GM21423 (cell line): ENCODE results near the gene DDRGK1.
"Not testable (repeated sequence)": the region's sequence is repeated elsewhere in the genome, so short reads cannot be mapped to it uniquely, and the experiment has no call there.

Source experiments
- ATAC-seq: cut with Tn5 transposase; IDR thresholded peaks from one replicate; pipeline ENCODE4 v1.9.1; 2021; ENCODE audit warnings: mild to moderate bottlenecking, moderate library complexity; ENCODE audit not compliant: unreplicated experiment

DDRGK1 gene

DNA sequence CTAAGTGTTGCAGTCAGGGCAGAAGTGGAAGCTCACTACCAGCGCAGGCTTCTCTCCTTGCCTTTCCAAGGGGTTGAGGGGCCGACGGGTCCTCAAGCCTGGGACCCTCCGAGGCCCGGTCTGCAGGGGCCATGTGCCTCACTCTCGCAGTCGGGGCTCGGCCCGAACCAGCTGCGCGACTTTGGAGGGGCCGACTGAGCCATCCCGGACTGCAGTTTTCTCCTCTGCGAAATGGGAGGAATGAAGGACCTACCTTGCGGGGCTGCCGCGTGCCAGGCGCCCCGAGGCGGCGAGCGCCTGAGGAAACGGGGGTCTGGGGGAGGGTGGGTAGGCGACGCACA is 36.8 kb downstream of the DDRGK1 start:
- no peak for ATAC-seq

GRCh38 chr20:3166913-3167342 is 37.6 kb downstream of the DDRGK1 start:
- ATAC-seq: no peak

DNA sequence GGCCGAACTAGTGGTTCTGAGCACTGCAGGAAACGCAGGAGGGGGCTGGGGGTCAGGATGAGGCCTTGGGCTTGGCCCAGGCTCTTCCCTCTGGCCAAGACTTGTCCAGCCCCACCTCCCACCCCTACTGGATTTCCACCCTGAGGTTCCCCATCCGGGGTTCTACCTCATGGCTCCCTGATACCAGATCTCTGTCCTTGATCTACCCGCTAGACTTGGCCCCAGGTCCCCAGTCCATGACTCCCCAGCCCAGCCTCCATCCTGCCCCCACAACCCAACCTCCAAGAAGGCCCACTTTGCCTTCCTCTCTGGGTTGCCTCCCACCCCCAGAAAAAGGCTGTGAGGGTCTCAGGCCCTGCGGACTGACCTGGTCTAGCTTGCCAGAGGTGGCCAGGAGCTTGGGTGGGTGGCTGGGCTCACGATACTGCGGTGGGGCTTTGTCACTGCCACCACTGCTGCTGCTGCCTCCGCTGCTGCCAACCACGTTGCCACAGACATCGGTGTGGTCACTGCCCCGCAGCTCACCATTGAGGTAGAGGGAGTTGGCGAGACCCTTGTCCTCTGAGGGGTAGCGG is 38.1 kb downstream of the DDRGK1 start:
- ATAC-seq: no peak

GRCh38 chr20:3165473-3166337 is 38.8 kb downstream of the DDRGK1 start:
- ATAC-seq: no peak

DNA sequence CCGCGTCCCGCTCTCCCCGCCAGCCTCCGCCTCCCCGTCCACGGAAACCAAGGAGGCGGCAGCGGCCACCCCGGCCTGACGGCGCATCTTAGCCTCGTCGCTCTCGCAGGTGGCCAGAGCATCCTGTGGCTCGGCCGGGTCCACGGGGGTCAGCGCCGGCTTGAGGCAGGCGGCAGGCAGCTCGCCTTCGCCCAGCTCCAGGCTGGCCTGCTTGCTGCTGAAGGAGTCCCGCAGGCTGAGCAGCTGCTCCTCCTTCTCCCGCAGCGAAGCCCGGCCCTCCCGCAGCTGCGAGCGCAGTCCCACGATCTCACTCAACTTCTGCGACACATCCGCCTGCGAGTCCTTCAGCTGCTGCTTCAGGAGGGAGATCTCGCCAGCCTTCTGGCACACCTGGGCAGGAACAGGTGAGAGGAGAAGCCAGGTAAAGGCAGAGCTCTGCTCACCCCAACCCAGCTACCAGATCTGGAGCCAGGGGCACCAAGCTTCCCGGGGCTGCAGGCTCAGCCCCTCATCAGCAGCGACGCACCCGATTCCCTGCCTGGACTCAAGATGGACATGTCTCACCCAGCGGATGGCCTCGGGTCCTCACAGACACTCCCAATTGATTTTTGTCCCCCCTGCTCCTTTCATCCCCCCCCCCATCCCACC is 39.6 kb downstream of the DDRGK1 start:
- no peak for ATAC-seq

- no peak for ATAC-seq
Measured at GRCh38 chr20:3164043-3164762, 40.3 kb downstream of the DDRGK1 start.

DNA sequence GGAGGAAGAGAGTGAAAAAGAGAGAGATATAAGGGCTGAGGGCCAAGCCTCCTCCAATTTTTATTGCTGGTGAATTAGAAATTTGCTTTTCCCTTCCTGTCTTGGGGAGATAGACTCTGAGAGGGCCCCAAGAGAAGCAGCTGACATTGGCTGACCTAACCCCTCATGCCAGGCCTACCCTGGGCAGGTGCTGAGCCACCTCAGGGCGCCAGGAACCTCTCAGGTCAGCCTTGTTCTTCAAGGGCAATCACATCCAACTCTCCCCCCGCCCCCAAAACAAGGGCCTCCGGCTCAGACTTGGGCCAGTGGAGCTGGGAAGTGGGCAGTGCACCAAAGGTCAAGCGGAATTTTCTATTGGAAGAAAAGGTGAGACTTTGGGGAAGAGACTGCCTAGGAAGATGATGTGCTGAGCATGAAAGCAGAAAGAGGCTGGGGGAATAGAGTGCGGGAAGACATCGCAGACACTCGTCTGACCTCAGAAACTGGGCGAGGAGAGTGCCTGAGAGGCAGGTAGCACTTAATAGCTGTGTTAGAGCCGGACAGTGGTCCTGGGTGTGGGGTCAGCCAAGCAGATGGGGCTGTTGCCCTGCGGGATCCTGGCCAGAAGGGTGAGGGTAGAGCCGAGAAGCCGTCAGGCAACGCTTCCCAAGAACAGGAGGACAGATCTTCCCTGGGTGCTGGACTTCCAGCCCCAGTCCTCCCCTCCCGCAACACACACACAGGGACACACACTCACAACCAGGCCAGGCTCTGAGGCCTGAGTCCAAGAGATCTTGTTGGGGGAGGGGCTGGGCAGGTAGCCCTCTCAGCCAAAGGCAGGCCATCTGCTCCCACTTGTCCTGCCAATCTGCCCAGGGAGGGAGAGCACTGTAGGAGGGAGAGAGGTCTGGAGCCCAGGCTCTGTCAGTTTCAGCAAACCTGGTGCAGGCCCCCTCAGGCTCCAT is 41.1 kb downstream of the DDRGK1 start:
- ATAC-seq: no peak

DNA sequence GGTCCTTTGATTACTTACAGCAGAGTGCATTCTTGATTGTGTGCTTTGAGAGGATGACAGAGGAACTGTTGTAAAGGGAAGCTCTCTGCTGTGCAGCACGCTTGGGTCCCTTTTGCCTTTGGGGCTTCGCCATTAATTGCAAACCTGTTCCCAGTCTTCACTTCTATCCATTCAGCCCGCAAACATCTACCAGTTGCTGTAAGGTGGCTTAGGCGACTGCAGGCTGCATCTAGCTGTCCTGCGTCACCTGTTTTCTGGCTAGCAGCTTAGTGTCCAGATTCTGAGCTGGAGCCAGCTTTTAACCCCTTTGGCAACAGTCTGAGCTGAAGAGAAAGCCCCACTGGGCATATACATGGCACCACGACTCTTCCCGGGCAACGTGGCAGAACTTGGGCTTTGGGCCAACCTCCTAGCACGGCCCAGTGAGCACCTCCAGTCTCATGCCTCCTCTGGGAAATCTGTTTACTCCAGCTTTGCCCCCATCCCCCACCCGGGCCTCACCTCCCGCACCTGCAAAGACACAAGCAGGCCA is 42.3 kb downstream of the DDRGK1 start:
- no peak for ATAC-seq

GRCh38 chr20:3161316-3162079 is 43.0 kb downstream of the DDRGK1 start:
- ATAC-seq: no peak

GRCh38 chr20:3160418-3160817 is 44.1 kb downstream of the DDRGK1 start:
- no peak for ATAC-seq

DNA sequence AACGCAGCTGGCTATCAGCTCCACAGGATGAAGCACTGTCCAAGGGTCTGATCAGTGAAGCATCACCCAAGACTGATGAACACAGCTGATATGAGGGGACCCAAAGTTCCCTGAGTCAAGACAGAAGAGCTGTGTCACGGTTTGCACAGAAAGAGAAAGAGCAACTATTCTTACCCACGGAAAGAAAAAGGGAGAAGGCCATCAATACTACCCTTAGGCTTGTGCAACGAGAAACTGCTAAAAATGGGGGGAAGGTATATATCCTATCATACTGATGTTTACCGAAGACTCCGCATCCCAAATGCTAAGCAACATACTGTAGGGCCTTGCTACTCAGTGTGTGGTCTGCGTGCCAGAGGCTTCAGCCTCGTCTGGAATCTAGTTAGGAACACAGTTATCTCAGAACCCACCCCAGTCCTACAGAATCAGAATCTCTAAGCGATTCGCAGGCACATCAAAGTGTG is 45.5 kb downstream of the DDRGK1 start:
- no peak for ATAC-seq

- no peak for ATAC-seq
Measured at GRCh38 chr20:3157817-3158216, 46.7 kb downstream of the DDRGK1 start.

DNA sequence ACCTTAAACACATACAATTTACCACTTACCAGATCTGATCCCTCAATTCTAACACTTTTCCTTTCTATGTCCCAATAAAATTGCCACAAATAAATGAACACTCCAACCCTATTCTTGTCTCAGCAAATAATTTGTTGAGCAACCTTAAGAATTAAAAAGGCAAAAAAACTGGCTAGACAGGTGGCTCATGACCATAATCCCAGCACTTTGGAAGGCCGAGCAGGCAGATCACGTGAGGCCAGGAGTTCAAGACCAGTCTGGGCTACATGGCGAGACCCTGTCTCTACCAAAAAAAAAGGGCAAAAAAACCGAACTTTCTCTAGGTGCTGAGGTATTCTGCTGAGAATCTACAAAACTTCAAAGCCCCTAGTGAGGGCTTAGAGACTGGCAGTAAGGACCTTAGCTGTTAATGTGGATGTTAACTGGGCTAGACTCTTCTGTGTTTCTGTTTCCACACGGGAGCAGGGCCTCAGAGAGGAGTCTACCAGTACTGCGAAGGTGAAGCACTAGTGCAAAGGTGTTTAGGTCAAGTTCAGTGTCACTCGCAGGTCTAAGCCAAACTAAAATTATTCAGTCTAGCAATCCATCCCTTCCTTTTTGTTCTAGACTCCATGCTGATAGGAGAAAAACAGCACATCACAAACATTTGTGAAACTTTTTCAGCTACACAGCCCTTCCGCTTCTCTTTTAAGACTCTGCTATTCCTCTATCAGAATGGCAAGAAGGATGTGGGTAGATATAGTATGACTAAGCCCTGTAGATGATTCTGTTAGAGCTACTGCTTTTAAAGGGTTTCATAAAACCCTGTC is 47.5 kb downstream of the DDRGK1 start:
- ATAC-seq: peak; percentile 78

DNA sequence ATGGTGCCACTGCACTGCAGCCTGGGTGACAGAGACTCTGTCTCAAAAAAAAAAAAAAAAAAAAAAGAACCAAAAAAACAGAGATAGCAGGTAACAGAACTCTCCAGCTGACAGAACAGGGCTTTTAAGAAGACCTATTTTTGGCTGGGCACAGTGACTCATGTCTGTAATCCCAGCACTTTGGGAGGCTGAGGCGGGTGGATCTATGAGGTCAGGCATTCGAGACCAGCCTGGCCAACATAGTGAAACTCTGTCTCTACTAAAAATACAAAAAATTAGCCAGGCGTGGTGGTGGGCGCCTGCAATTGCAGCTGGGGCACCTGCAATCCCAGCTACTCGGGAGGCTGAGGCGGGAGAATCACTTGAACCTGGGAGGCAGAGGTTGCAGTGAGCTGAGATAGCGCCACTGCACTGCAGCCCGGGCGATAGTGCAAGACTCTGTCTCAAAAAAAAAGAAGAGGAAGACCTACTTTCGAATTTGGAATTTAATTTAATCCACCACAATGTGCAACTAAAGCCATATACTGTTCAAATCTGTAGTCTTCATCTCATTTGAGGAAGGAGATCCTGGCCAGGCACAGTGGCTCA is 52.3 kb downstream of the DDRGK1 start:
- ATAC-seq: not testable (repeated sequence)

- no peak for ATAC-seq
Measured at GRCh38 chr20:3150908-3151307, 53.6 kb downstream of the DDRGK1 start.

DNA sequence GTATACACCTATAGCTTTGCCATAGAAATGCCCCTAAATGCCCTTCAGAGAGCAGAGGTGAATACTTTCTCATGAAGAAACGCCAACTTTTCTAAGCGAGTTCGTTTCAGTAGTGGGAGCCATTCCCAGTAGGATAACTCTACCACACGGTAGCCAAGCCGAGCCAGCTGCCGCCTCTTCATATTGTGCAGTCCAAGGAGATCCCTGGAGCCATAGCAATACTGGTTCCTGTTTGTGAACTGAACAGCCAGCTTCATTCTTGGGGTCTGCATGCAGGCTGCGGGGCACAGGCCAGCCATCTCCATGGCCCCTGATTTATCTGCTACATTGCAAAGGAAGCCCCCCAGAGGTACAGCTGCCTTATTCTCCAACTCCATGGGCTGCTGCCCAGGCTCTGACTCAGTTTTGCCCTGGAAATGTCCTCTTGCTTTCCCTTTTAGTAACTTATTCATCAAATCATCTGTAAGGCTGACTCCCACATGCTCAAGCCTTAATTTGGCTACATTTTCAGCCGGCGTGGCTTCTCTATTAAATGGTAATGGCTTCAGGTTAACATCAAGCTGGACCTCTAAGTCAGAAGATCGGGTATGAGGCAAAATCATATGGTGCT is 57.6 kb downstream of the DDRGK1 start:
- no peak for ATAC-seq

GRCh38 chr20:3141757-3142156 is 62.7 kb downstream of the DDRGK1 start:
- ATAC-seq: no peak
